Panc1 (cell line): ENCODE results near the gene CENPP. TPM values are rescaled to one million over a fixed set of nuclear protein-coding genes. Genes with fewer than 3 reads are reported as not detected.

Source experiments
- ATAC-seq: fragments of 200-7000 bp; cut with Tn5 transposase; 2 replicates; pipeline ENCODE4 v1.9.1; 2020; ENCODE audit warnings: mild to moderate bottlenecking, moderate library complexity
- BruUV-seq: library from RNA; stranded (reverse); fragments of 400-500 nt; replicated peaks from 2 replicates; lab custom pipeline; 2021; lab: Mats Ljungman, UMichigan
- CTCF ChIA-PET: fragments of 300-600 bp; sonication (Branson Sonifier 250); formaldehyde crosslinking; loops from one replicate; lab custom pipeline; 2022; ENCODE audit warnings: antibody characterized with exemption; lab: Charles Lee
- POLR2A ChIA-PET: fragments of 300-600 bp; sonication (Branson Sonifier 250); formaldehyde crosslinking; loops from one replicate; lab custom pipeline; 2022; ENCODE audit warnings: antibody characterized with exemption; lab: Charles Lee
- DNase-seq: peaks from one replicate; pipeline ENCODE4 v3.0.0-alpha.2; 2010; ENCODE audit warnings: low read depth, low spot score
- H3K27ac ChIP-seq: 2 replicates; pipeline ENCODE4 v1.5.1; 2011; ENCODE audit warnings: mild to moderate bottlenecking, low read length, inconsistent platforms
- H3K27me3 ChIP-seq: fragments of 200-500 bp; sonication (Bioruptor generic); 2 replicates; pipeline ENCODE4 v1.6.0; 2014; ENCODE audit warnings: low read length, inconsistent platforms; ENCODE audit not compliant: control insufficient read depth, insufficient read depth
- H3K36me3 ChIP-seq: fragments of 200-500 bp; sonication (Bioruptor generic); 2 replicates; pipeline ENCODE4 v1.5.1; 2014; ENCODE audit warnings: inconsistent platforms, mild to moderate bottlenecking, low read length, moderate library complexity; ENCODE audit not compliant: control insufficient read depth, insufficient read depth
- H3K4me1 ChIP-seq: 2 replicates; pipeline ENCODE4 v1.5.1; 2011; ENCODE audit warnings: inconsistent platforms, mild to moderate bottlenecking, low read length, moderate library complexity; ENCODE audit not compliant: control insufficient read depth, insufficient read depth
- H3K4me3 ChIP-seq, 2 experiments: 2 replicates each; pipeline ENCODE4 v1.5.1; 2011 to 2012; ENCODE audit warnings: low read depth in 2 of 2, low read length in 2 of 2, mild to moderate bottlenecking in 2 of 2, inconsistent platforms in 1 of 2, moderate library complexity in 1 of 2
- H3K9me3 ChIP-seq: fragments of 200-500 bp; sonication (Bioruptor generic); 2 replicates; pipeline ENCODE4 v1.5.1; 2014; ENCODE audit warnings: low read depth, mild to moderate bottlenecking, inconsistent platforms, low read length, moderate library complexity; ENCODE audit not compliant: control insufficient read depth, insufficient read depth
- CTCF ChIP-seq: fragments of 450-650 bp; IDR thresholded peaks from 2 replicates; pipeline ENCODE4 v1.5.1; 2017; ENCODE audit warnings: mild to moderate bottlenecking
- POLR2AphosphoS5 ChIP-seq: IDR thresholded peaks from 2 replicates; pipeline ENCODE4 v1.6.1; 2012; ENCODE audit warnings: mild to moderate bottlenecking, low read depth, low read length, moderate library complexity
- REST ChIP-seq, 2 experiments: IDR thresholded peaks; 2 replicates each; pipeline ENCODE4 v1.6.1; 2011 to 2012; ENCODE audit warnings: low read depth in 2 of 2, control low read depth in 1 of 2, low read length in 1 of 2, mild to moderate bottlenecking in 1 of 2, moderate library complexity in 1 of 2; ENCODE audit not compliant: insufficient read depth in 1 of 2
- SIN3A ChIP-seq: IDR thresholded peaks from 2 replicates; pipeline ENCODE4 v1.6.1; 2012; ENCODE audit warnings: low read depth, mild to moderate bottlenecking, low read length, moderate library complexity, borderline replicate concordance; ENCODE audit not compliant: insufficient read depth
- TCF7L2 ChIP-seq: IDR thresholded peaks from 2 replicates; pipeline ENCODE4 v1.6.1; 2011; ENCODE audit warnings: mild to moderate bottlenecking, low read depth, low read length, inconsistent platforms
- in situ Hi-C: cut with HindIII; loops from 2 replicates; pipeline ENCODE4 v1.10.0; 2016; ENCODE audit warnings: low sequenced_read_pairs, low pct_unique_long_range_greater_than_20kb
- intact Hi-C: fragments of 100-400 bp; cut with micrococcal nuclease; formaldehyde crosslinking; loops from one replicate; pipeline ENCODE4 v1.10.0; 2022; ENCODE audit not compliant: unreplicated experiment
- total RNA-seq: library from RNA; stranded (reverse); gene quantifications from one replicate; pipeline ENCODE4 v1.2.1, GENCODE V29; 2021; ENCODE audit not compliant: unreplicated experiment

CENPP gene
- total RNA-seq, 1 experiment from 2014 or later = 6.7 TPM

DNA sequence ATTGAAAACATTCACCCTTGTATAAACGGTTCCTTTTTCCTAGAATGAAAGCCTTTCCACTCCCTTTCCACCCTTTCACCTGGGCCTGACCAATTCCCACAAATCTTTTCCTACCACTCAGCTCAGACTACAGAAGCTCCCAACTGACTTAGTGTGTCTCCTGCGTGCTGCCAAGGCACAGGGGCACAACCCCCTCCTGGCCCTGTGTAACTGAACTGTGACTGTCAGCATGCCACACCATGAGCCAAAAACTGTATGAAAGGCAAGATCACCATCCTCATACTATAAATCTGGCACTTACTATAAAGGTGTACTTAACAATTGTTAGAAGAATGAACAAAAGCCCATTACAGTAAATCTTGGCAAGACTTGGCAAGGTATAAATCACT is 12.1 kb upstream of the CENPP start:
- H3K9me3 ChIP-seq = no peaks in the 10 kb centered on the region
- TF ChIP-seq TCF7L2 (no peak), REST (IDR thresholded peaks at IDR 0.05; ENCODE audit: insufficient read depth in 1 of 2, low read depth in 2 of 2, low read length in 1 of 2) (no peak)
- ChIA-PET CTCF (no interaction called here), POLR2A (no interaction called here)
- peaks cover 25% of the 10 kb centered on the region for H3K36me3 ChIP-seq
- in situ Hi-C loops = no loop called here
- intact Hi-C loops = no loop called here
- DNase-seq = no peak
- no peak overlapping the region for H3K27ac ChIP-seq
- H3K4me3 ChIP-seq = no peak overlapping the region
- BruUV-seq = no TSS peak
- ATAC-seq = no peak
- H3K27me3 ChIP-seq = no peaks in the 10 kb centered on the region
- H3K4me1 ChIP-seq = no peaks in the 10 kb centered on the region

DNA sequence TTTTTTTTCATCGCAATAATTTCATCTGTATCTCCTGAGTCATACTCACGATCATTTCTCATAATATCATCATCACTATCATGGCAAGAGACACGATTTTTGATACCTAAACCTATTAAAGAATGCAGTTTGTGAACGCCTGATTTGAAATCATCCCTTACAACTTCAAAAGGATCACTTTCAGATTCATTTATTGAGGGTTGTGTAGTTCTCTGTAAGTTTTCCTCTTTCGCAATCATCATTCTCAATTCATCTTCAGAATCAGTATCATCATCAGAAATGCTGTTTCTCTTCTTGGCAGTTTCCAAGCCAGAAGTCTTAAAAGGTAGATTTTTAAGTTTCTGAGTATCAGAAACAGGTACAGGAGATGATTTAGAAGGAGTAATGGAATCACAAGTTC is 10.3 kb upstream of the CENPP start:
- DNase-seq (no peak), ATAC-seq (no peak)
- no peak for TF ChIP-seq TCF7L2
- TF ChIP-seq CTCF = no peak
- no peak for TF ChIP-seq REST (IDR thresholded peaks at IDR 0.05; ENCODE audit: insufficient read depth in 1 of 2, low read depth in 2 of 2, low read length in 1 of 2)
- no peak for TF ChIP-seq SIN3A
- no peak for TF ChIP-seq POLR2AphosphoS5
- Histone ChIP-seq H3K4me1 (no peaks in the 10 kb centered on the region), H3K4me3 (no peak overlapping the region), H3K27me3 (no peaks in the 10 kb centered on the region), H3K9me3 (no peaks in the 10 kb centered on the region), H3K27ac (no peak overlapping the region), H3K36me3 (peaks cover 21% of the 10 kb centered on the region)
- CTCF ChIA-PET = no interaction called here
- intact Hi-C loops = no loop called here
- BruUV-seq = no TSS peak
- in situ Hi-C loops = no loop called here
- POLR2A ChIA-PET = no interaction called here
